WTC11 (cell line): Measurements from ENCODE around the gene FXYD6. TPM values are rescaled to one million over a fixed set of nuclear protein-coding genes. Genes with fewer than 3 reads are reported as not detected.

Experiments used
- ATAC-seq: fragments of 200-7000 bp; cut with Tn5 transposase; 2 replicates; pipeline ENCODE4 v1.10.0; 2021; ENCODE audit warnings: mild to moderate bottlenecking, moderate library complexity
- CTCF ChIA-PET: fragments of 300-600 bp; sonication (Branson Sonifier 250); formaldehyde crosslinking; loops from one replicate; lab custom pipeline; 2021; ENCODE audit warnings: antibody characterized with exemption; lab: Charles Lee
- POLR2A ChIA-PET: fragments of 350-600 bp; sonication (Branson Sonifier 250); formaldehyde crosslinking; loops from one replicate; lab custom pipeline; 2021; ENCODE audit warnings: antibody characterized with exemption; lab: Charles Lee
- DNase-seq: peaks from one replicate; pipeline ENCODE4 v3.0.0; 2021; ENCODE audit warnings: low spot score
- H3K27ac Mint-ChIP-seq: 2 replicates; pipeline ENCODE4 v1.8.0; 2021; ENCODE audit warnings: mixed read lengths
- H3K27me3 Mint-ChIP-seq: 2 replicates; pipeline ENCODE4 v1.8.0; 2021; ENCODE audit warnings: low read depth, mild to moderate bottlenecking, moderate library complexity, mixed read lengths
- H3K36me3 Mint-ChIP-seq: 2 replicates; pipeline ENCODE4 v1.8.0; 2021; ENCODE audit warnings: mixed read lengths
- H3K4me1 Mint-ChIP-seq: 2 replicates; pipeline ENCODE4 v1.8.0; 2022; ENCODE audit warnings: mixed read lengths
- H3K4me3 Mint-ChIP-seq: 2 replicates; pipeline ENCODE4 v1.8.0; 2021; ENCODE audit warnings: mild to moderate bottlenecking, moderate library complexity, mixed read lengths
- H3K9me3 Mint-ChIP-seq: 2 replicates; pipeline ENCODE4 v1.8.0; 2021; ENCODE audit warnings: mixed read lengths
- ATF1 ChIP-seq: sonication (generic); formaldehyde crosslinking; IDR thresholded peaks from 2 replicates; pipeline ENCODE4 v1.8.1; 2023; ENCODE audit warnings: mild to moderate bottlenecking, moderate library complexity, missing genetic modification reagents
- E2F4 ChIP-seq: sonication (generic); formaldehyde crosslinking; IDR thresholded peaks from 2 replicates; pipeline ENCODE4 v1.8.1; 2022; ENCODE audit warnings: low read depth, mild to moderate bottlenecking, moderate library complexity, missing genetic modification reagents, borderline replicate concordance
- ESRRA ChIP-seq: sonication (generic); formaldehyde crosslinking; IDR thresholded peaks from 2 replicates; pipeline ENCODE4 v1.8.1; 2022; ENCODE audit warnings: mild to moderate bottlenecking, missing genetic modification reagents, borderline replicate concordance
- FOXJ3 ChIP-seq: sonication (generic); formaldehyde crosslinking; IDR thresholded peaks from 2 replicates; pipeline ENCODE4 v1.9.0; 2021; ENCODE audit warnings: missing genetic modification reagents, mild to moderate bottlenecking, borderline replicate concordance
- GTF2I ChIP-seq: fragments of 250-450 bp; sonication (Bioruptor Pico); conservative IDR thresholded peaks from 2 replicates; pipeline ENCODE4 v1.4.0; 2021; ENCODE audit warnings: mild to moderate bottlenecking
- MAX ChIP-seq: sonication (generic); formaldehyde crosslinking; IDR thresholded peaks from 2 replicates; pipeline ENCODE4 v1.8.0; 2022; ENCODE audit warnings: mild to moderate bottlenecking, missing genetic modification reagents
- NR2C2 ChIP-seq: sonication (generic); formaldehyde crosslinking; IDR thresholded peaks from 2 replicates; pipeline ENCODE4 v1.8.0; 2022; ENCODE audit warnings: mild to moderate bottlenecking, missing genetic modification reagents
- SMAD4 ChIP-seq: sonication (generic); formaldehyde crosslinking; IDR thresholded peaks from 2 replicates; pipeline ENCODE4 v1.8.0; 2022; ENCODE audit warnings: mild to moderate bottlenecking, missing genetic modification reagents
- ZBTB21 ChIP-seq: sonication (generic); formaldehyde crosslinking; IDR thresholded peaks from 2 replicates; pipeline ENCODE4 v1.8.1; 2023; ENCODE audit warnings: mild to moderate bottlenecking, missing genetic modification reagents, borderline replicate concordance
- ZMAT4 ChIP-seq: fragments of 250-450 bp; sonication (Bioruptor Pico); IDR thresholded peaks from 2 replicates; pipeline ENCODE4 v1.9.0; 2021; ENCODE audit warnings: mild to moderate bottlenecking
- ZNF263 ChIP-seq: sonication (generic); formaldehyde crosslinking; IDR thresholded peaks from 2 replicates; pipeline ENCODE4 v1.8.1; 2022; ENCODE audit warnings: low read depth, mild to moderate bottlenecking, moderate library complexity, missing genetic modification reagents
- total RNA-seq: library from RNA; stranded (reverse); gene quantifications from 3 replicates; pipeline ENCODE4 v1.2.3, GENCODE V29; 2021
- TF ChIP-seq, protein P1 (sequence below): fragments of 200-600 bp; IDR thresholded peaks from 2 replicates; pipeline ENCODE4 v1.8.0; 2022; ENCODE audit warnings: antibody characterized with exemption
- TF ChIP-seq, protein P2 (sequence below): sonication (generic); formaldehyde crosslinking; IDR thresholded peaks from 2 replicates; pipeline ENCODE4 v1.8.1; 2023; ENCODE audit warnings: mild to moderate bottlenecking, missing genetic modification reagents
- TF ChIP-seq, protein P3 (sequence below): fragments of 250-450 bp; sonication (Bioruptor Pico); IDR thresholded peaks from 2 replicates; pipeline ENCODE4 v2.1.2; 2022; ENCODE audit warnings: mild to moderate bottlenecking, moderate library complexity
- TF ChIP-seq, protein P4 (sequence below): sonication (generic); formaldehyde crosslinking; IDR thresholded peaks from 2 replicates; pipeline ENCODE4 v1.8.1; 2023; ENCODE audit warnings: mild to moderate bottlenecking, moderate library complexity, missing genetic modification reagents
- TF ChIP-seq, protein P5 (sequence below): sonication (generic); formaldehyde crosslinking; IDR thresholded peaks from 2 replicates; pipeline ENCODE4 v1.8.0; 2023; ENCODE audit warnings: mild to moderate bottlenecking, missing genetic modification reagents

The FXYD6 gene
- total RNA-seq, 1 experiment from 2014 or later: 26.2 TPM

GRCh38 chr11:117834068-117834810 lies 42.2 kb downstream of the FXYD6 start:
- no peak for ATAC-seq

GRCh38 chr11:117833401-117833891 lies 43.0 kb downstream of the FXYD6 start:
- ChIA-PET CTCF (interaction anchor here (0.6 to 3.3 kb wide), 10 partner anchors 9 to 220 kb away, joined by 3 to 23 read pairs (median 4); partner anchors contain the start of gene FXYD2), POLR2A (no interaction called here)
- Mint-ChIP-seq H3K4me3 (no peak overlapping the region), H3K4me1 (peaks cover 27% of the 10 kb centered on the region), H3K9me3 (no peaks in the 10 kb centered on the region), H3K27me3 (peaks cover 2% of the 10 kb centered on the region; the same call in 1 of the 2 replicates), H3K36me3 (no peaks in the 10 kb centered on the region), H3K27ac (no peak overlapping the region)
- DNase-seq (no peak), ATAC-seq (no peak)
- no peak for TF ChIP-seq SMAD4 (CRISPR knock-in tag)
- TF ChIP-seq, protein P1, sequence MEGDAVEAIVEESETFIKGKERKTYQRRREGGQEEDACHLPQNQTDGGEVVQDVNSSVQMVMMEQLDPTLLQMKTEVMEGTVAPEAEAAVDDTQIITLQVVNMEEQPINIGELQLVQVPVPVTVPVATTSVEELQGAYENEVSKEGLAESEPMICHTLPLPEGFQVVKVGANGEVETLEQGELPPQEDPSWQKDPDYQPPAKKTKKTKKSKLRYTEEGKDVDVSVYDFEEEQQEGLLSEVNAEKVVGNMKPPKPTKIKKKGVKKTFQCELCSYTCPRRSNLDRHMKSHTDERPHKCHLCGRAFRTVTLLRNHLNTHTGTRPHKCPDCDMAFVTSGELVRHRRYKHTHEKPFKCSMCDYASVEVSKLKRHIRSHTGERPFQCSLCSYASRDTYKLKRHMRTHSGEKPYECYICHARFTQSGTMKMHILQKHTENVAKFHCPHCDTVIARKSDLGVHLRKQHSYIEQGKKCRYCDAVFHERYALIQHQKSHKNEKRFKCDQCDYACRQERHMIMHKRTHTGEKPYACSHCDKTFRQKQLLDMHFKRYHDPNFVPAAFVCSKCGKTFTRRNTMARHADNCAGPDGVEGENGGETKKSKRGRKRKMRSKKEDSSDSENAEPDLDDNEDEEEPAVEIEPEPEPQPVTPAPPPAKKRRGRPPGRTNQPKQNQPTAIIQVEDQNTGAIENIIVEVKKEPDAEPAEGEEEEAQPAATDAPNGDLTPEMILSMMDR: no peak
- TF ChIP-seq ATF1 (CRISPR knock-in tag): no peak
- TF ChIP-seq MAX: no peak
- TF ChIP-seq, protein P2, sequence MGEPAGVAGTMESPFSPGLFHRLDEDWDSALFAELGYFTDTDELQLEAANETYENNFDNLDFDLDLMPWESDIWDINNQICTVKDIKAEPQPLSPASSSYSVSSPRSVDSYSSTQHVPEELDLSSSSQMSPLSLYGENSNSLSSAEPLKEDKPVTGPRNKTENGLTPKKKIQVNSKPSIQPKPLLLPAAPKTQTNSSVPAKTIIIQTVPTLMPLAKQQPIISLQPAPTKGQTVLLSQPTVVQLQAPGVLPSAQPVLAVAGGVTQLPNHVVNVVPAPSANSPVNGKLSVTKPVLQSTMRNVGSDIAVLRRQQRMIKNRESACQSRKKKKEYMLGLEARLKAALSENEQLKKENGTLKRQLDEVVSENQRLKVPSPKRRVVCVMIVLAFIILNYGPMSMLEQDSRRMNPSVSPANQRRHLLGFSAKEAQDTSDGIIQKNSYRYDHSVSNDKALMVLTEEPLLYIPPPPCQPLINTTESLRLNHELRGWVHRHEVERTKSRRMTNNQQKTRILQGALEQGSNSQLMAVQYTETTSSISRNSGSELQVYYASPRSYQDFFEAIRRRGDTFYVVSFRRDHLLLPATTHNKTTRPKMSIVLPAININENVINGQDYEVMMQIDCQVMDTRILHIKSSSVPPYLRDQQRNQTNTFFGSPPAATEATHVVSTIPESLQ: no peak
- TF ChIP-seq ZBTB21 (CRISPR knock-in tag): no peak
- TF ChIP-seq, protein P3, sequence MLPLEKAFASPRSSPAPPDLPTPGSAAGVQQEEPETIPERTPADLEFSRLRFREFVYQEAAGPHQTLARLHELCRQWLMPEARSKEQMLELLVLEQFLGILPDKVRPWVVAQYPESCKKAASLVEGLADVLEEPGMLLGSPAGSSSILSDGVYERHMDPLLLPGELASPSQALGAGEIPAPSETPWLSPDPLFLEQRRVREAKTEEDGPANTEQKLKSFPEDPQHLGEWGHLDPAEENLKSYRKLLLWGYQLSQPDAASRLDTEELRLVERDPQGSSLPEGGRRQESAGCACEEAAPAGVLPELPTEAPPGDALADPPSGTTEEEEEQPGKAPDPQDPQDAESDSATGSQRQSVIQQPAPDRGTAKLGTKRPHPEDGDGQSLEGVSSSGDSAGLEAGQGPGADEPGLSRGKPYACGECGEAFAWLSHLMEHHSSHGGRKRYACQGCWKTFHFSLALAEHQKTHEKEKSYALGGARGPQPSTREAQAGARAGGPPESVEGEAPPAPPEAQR: no peak
- no peak for TF ChIP-seq ESRRA
- TF ChIP-seq, protein P4, sequence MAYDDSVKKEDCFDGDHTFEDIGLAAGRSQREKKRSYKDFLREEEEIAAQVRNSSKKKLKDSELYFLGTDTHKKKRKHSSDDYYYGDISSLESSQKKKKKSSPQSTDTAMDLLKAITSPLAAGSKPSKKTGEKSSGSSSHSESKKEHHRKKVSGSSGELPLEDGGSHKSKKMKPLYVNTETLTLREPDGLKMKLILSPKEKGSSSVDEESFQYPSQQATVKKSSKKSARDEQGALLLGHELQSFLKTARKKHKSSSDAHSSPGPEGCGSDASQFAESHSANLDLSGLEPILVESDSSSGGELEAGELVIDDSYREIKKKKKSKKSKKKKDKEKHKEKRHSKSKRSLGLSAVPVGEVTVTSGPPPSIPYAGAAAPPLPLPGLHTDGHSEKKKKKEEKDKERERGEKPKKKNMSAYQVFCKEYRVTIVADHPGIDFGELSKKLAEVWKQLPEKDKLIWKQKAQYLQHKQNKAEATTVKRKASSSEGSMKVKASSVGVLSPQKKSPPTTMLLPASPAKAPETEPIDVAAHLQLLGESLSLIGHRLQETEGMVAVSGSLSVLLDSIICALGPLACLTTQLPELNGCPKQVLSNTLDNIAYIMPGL (CRISPR knock-in tag): no peak
- TF ChIP-seq, protein P5, sequence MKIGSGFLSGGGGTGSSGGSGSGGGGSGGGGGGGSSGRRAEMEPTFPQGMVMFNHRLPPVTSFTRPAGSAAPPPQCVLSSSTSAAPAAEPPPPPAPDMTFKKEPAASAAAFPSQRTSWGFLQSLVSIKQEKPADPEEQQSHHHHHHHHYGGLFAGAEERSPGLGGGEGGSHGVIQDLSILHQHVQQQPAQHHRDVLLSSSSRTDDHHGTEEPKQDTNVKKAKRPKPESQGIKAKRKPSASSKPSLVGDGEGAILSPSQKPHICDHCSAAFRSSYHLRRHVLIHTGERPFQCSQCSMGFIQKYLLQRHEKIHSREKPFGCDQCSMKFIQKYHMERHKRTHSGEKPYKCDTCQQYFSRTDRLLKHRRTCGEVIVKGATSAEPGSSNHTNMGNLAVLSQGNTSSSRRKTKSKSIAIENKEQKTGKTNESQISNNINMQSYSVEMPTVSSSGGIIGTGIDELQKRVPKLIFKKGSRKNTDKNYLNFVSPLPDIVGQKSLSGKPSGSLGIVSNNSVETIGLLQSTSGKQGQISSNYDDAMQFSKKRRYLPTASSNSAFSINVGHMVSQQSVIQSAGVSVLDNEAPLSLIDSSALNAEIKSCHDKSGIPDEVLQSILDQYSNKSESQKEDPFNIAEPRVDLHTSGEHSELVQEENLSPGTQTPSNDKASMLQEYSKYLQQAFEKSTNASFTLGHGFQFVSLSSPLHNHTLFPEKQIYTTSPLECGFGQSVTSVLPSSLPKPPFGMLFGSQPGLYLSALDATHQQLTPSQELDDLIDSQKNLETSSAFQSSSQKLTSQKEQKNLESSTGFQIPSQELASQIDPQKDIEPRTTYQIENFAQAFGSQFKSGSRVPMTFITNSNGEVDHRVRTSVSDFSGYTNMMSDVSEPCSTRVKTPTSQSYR (CRISPR knock-in tag): no peak
- no peak for TF ChIP-seq FOXJ3 (CRISPR knock-in tag)

More at GRCh38 chr11:117834068-117834810, 42.2 kb downstream of the FXYD6 start:
- peaks cover 29% of the 10 kb centered on the region for H3K4me1 Mint-ChIP-seq
- no peaks in the 10 kb centered on the region for H3K9me3 Mint-ChIP-seq
- ChIA-PET CTCF (interaction anchor here (0.8 to 3.3 kb wide), 9 partner anchors 10 to 112 kb away, joined by 3 to 23 read pairs (median 4); partner anchors contain the start of gene FXYD2), POLR2A (no interaction called here)
- H3K36me3 Mint-ChIP-seq: no peaks in the 10 kb centered on the region
- no peak for DNase-seq
- no peak overlapping the region for H3K4me3 Mint-ChIP-seq
- H3K27me3 Mint-ChIP-seq: peaks cover 2% of the 10 kb centered on the region; the same call in 1 of the 2 replicates
- peak overlapping the region; percentile 38; the same call in 1 of the 2 replicates for H3K27ac Mint-ChIP-seq
- TF ChIP-seq E2F4 (no peak), ZNF263 (no peak), NR2C2 (no peak), ZMAT4 (CRISPR knock-in tag) (no peak), GTF2I (CRISPR knock-in tag) (no peak)
